ENCODE measurements around the gene HEXB.

The HEXB gene

DNA sequence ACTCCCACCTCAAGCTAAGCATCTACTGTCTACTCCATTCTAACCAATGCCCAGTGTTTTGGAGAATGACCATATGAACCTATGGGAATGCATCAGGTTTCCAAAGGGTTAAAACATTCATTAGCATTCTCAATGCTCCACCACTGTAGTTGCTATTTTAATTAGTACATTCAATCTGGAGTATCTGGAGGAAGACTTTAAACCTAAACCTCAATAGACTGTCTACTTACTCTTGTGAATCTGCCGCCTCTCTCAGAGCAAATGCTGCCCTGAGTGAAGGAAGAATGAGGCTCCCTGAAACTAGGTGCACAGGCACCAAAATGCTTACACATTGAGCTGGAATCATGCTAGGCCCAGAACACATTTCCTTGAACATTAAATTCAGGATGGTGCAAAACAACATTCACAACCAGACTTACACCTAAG is 46.5 kb upstream of the HEXB start:
- H3K4me3 ChIP-seq (replicated peaks; ENCODE audit: insufficient read depth, low read length), result peak overlapping the region; percentile 66
- H3K27ac ChIP-seq (replicated peaks), result no peak overlapping the region
- TF ChIP-seq, protein P1, sequence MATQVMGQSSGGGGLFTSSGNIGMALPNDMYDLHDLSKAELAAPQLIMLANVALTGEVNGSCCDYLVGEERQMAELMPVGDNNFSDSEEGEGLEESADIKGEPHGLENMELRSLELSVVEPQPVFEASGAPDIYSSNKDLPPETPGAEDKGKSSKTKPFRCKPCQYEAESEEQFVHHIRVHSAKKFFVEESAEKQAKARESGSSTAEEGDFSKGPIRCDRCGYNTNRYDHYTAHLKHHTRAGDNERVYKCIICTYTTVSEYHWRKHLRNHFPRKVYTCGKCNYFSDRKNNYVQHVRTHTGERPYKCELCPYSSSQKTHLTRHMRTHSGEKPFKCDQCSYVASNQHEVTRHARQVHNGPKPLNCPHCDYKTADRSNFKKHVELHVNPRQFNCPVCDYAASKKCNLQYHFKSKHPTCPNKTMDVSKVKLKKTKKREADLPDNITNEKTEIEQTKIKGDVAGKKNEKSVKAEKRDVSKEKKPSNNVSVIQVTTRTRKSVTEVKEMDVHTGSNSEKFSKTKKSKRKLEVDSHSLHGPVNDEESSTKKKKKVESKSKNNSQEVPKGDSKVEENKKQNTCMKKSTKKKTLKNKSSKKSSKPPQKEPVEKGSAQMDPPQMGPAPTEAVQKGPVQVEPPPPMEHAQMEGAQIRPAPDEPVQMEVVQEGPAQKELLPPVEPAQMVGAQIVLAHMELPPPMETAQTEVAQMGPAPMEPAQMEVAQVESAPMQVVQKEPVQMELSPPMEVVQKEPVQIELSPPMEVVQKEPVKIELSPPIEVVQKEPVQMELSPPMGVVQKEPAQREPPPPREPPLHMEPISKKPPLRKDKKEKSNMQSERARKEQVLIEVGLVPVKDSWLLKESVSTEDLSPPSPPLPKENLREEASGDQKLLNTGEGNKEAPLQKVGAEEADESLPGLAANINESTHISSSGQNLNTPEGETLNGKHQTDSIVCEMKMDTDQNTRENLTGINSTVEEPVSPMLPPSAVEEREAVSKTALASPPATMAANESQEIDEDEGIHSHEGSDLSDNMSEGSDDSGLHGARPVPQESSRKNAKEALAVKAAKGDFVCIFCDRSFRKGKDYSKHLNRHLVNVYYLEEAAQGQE (IDR thresholded peaks at IDR 0.05; ENCODE audit: insufficient replicate concordance, low read depth), result no peak
- TF ChIP-seq GABPA (IDR thresholded peaks at IDR 0.05; ENCODE audit: low read depth), result no peak
- TF ChIP-seq, protein P2, sequence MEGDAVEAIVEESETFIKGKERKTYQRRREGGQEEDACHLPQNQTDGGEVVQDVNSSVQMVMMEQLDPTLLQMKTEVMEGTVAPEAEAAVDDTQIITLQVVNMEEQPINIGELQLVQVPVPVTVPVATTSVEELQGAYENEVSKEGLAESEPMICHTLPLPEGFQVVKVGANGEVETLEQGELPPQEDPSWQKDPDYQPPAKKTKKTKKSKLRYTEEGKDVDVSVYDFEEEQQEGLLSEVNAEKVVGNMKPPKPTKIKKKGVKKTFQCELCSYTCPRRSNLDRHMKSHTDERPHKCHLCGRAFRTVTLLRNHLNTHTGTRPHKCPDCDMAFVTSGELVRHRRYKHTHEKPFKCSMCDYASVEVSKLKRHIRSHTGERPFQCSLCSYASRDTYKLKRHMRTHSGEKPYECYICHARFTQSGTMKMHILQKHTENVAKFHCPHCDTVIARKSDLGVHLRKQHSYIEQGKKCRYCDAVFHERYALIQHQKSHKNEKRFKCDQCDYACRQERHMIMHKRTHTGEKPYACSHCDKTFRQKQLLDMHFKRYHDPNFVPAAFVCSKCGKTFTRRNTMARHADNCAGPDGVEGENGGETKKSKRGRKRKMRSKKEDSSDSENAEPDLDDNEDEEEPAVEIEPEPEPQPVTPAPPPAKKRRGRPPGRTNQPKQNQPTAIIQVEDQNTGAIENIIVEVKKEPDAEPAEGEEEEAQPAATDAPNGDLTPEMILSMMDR (IDR thresholded peaks at IDR 0.05; ENCODE audit: insufficient read depth, low read length), result no peak
- TF ChIP-seq POLR2AphosphoS5 (IDR thresholded peaks at IDR 0.05; ENCODE audit: low read depth), result no peak
- TF ChIP-seq SPI1 (IDR thresholded peaks at IDR 0.05; ENCODE audit: borderline replicate concordance, low read depth), result no peak
- no peaks in the 10 kb centered on the region for H3K27me3 ChIP-seq (ENCODE audit: insufficient read depth, poor library complexity, severe bottlenecking)
- no peak for DNase-seq (ENCODE audit: low read depth in 1 of 2, low spot score in 1 of 2)

DNA sequence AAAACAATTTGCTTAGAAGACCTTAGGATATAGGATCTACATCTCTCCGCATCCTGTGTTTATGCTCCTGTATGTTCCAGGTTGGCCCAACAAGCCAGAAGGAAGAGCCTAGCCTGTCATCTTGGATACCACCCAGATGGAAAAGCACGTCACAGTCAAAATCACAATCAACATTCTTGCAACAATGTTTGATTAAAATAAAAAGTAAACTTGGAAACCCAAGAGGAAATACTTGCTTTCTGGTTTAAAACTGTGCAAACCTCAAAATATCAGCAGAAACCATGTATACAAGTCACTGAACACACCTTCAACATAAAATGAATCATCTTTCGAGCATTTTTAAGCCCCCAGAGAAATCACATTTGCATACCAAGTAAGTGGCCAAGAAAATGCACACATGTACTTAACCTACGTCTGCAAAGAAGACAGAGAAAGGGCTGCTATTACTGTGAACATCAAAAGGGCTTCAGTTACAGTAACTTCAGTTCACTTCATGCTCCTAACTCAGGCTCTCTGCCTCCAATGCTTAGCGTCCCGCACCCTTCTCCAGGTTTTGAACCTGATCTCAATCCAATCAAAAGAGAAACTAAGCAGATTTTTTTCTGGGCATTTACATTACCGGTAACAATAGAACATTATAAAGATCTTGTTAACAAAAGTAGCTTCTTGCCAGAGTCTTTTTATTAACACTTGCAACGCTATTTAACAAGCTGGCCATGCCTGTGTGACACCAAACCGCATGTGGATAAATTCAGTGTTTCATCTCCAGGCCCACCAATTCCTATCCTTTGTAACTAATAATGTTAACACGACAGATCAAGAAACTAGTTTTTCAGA is 45.8 kb upstream of the HEXB start:
- no peak for DNase-seq (ENCODE audit: low read depth in 1 of 2, low spot score in 1 of 2)
- peak overlapping the region; percentile 66 for H3K4me3 ChIP-seq (replicated peaks; ENCODE audit: insufficient read depth, low read length)
- no peak overlapping the region for H3K27ac ChIP-seq (replicated peaks)
- H3K27me3 ChIP-seq (ENCODE audit: insufficient read depth, poor library complexity, severe bottlenecking), result no peaks in the 10 kb centered on the region
- TF ChIP-seq, protein P1 (IDR thresholded peaks at IDR 0.05; ENCODE audit: insufficient replicate concordance, low read depth), result no peak
- no peak for TF ChIP-seq SPI1 (IDR thresholded peaks at IDR 0.05; ENCODE audit: borderline replicate concordance, low read depth)
- TF ChIP-seq GABPA (IDR thresholded peaks at IDR 0.05; ENCODE audit: low read depth), result no peak
- no peak for TF ChIP-seq POLR2AphosphoS5 (IDR thresholded peaks at IDR 0.05; ENCODE audit: low read depth)

DNA sequence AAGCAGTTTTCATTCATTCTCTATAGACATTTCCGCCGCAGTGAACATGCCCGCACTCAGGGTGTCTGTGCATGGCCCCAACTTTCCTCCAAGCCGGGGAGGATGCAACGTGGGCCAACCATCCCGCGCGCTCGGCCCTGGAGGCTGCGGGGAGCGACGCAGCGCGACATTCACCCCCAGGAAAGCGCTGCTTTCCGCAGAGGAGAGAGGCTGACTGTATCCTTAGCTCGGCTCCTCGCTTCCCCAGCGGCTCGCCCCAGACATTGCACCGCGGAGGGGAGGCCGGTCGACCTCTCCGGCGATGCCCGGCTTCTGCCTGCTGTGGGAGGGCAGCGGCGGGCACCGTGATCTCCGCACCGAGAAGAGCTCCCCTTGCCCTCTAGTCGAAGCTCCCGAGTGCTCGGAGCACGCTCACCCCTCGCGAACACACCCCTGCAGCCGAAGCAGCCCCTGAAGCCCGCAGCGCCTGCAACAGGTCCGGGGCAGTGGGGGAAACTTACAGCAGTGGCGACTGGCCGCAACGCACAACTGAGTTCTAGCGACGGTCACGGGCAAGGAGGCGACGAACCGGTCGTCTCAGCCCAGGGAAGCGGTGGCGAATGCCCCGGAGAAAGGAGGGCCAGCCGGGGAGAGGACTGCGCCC is 45.1 kb upstream of the HEXB start:
- TF ChIP-seq POLR2AphosphoS5 (IDR thresholded peaks at IDR 0.05; ENCODE audit: low read depth) (no peak), GABPA (IDR thresholded peaks at IDR 0.05; ENCODE audit: low read depth) (no peak), SPI1 (IDR thresholded peaks at IDR 0.05; ENCODE audit: borderline replicate concordance, low read depth) (no peak)
- TF ChIP-seq, protein P2 (IDR thresholded peaks at IDR 0.05; ENCODE audit: insufficient read depth, low read length), result no peak
- TF ChIP-seq, protein P1 (IDR thresholded peaks at IDR 0.05; ENCODE audit: insufficient replicate concordance, low read depth), result no peak
- Histone ChIP-seq H3K4me3 (replicated peaks; ENCODE audit: insufficient read depth, low read length) (peak overlapping the region; percentile 66), H3K27me3 (ENCODE audit: insufficient read depth, poor library complexity, severe bottlenecking) (no peaks in the 10 kb centered on the region), H3K27ac (replicated peaks) (peak overlapping the region; percentile 53)
- DNase-seq (ENCODE audit: low read depth in 1 of 2, low spot score in 1 of 2), result peak in 1 of 2 experiments; percentile 38
